T-helper 9 cell (primary cell): ENCODE data around the gene OTOS.

ENCODE experiments used
- DNase-seq: peaks from one replicate; pipeline ENCODE4 v3.0.0-alpha.2; 2020

OTOS gene

DNA sequence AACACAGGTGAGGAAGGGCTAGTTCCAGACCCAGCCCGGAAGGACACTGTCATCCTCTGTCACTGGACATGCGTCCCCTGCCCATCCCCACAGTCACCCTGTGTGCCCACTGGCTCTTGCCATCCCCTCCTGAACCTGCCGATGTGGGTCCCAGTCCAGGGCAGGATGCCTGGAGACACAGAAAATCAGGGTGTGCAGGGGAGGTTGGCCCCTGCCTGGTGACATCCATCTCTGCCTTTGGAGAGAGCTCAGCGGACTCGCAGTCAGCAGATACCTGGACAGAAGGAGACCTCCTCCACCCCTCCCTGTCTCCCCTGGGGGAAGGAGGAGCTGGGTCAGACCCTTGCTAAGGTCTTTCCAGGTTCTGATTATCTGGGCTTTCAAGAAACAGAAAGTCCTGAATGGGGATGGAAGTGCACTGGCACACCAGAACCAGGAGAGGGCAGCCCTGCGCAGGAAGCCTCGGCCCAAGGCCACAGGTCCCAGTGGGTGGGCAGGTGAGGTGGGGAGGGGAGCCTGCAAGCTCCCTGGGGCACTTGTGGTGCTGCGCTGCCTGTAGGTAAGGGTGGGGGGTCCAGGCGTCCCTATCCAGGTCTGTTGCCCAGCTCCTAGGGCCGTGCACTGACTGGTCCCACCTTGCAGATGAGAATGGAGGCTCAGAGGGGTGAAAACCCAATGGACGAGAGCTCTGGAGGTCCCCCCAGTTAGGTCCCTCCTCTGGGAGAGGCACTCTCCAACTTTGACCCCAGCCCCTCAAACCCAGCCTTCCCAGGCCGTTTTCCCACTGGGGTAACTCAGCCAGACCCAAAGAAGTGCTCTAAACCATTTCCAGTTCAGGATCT, 9.7 kb upstream of the OTOS start:
- peak; percentile 12 for DNase-seq

GRCh38 chr2:240147911-240148587, 7.6 kb upstream of the OTOS start:
- no peak for DNase-seq

DNA sequence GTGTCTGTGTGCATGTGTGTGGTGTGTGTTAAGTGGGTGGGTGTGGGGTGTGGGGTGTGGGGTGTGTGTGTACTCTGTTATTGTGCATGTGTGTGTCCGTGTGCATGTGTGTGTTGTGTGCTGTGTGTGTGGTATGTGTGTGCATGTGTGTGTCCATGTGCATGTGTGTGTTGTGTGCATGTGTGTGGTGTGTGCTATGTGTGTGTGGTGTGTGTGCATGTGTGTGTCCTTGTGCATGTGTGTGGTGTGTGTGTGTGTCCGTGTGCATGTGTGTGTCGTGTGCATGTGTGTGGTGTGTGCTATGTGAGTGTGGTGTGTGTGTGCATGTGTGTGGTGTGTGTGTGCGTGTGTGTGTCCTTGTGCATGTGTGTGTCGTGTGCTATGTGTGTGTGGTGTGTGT, 6.9 kb upstream of the OTOS start:
- no peak for DNase-seq

- no peak for DNase-seq
Observed at GRCh38 chr2:240146627-240147278, 6.3 kb upstream of the OTOS start.

- DNase-seq = no peak
Observed at GRCh38 chr2:240146141-240146561, 5.7 kb upstream of the OTOS start.

DNA sequence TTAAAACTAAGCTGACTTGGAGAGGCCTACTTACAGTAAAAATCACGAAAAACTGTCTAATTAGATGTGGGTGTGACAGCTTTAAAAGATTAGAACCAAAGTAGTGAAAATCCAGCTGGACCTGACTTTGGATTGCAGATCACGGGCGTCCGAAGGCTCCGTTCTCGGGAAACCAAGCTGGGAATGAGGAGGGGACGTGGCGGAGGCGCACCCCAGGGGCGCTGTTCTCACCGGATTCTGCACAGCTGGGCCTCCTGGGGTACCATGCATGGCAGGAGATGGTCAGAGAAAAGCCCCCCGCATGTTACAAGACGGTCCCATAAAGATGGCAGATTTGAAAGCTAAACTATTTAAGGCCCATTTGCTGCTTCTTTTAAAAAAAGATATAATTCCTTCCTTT, 5.0 kb upstream of the OTOS start:
- DNase-seq = no peak

DNA sequence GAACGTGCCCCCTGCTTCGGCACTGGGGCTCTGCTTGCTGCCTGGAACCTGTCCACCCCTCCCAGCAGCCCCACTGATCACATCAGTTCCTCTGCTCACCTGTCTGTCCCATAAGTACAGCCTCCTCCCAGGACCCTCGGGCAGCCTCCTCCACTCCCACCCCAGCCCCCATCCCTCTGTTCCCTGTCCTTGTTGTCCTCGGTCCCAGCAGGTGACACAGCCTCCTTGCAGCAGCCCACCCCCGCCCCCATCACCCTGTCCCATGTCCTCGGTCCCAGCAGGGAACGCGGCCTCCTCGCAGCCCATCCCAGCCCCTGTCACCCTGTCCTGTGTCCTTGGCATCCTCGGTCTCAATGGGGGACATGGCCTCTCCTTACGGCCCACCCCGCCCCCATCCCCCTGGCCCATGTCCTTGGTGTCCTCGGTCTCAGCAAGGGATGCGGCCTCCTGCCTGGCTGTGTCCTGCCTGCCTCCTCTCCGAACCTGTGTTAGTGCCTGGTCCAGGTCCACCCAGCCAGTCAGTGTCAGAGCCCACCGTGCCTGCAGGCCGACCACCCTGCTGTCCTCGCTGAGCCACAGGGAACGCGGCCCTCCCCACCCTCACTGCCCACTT, 4.3 kb upstream of the OTOS start:
- DNase-seq = no peak

DNA sequence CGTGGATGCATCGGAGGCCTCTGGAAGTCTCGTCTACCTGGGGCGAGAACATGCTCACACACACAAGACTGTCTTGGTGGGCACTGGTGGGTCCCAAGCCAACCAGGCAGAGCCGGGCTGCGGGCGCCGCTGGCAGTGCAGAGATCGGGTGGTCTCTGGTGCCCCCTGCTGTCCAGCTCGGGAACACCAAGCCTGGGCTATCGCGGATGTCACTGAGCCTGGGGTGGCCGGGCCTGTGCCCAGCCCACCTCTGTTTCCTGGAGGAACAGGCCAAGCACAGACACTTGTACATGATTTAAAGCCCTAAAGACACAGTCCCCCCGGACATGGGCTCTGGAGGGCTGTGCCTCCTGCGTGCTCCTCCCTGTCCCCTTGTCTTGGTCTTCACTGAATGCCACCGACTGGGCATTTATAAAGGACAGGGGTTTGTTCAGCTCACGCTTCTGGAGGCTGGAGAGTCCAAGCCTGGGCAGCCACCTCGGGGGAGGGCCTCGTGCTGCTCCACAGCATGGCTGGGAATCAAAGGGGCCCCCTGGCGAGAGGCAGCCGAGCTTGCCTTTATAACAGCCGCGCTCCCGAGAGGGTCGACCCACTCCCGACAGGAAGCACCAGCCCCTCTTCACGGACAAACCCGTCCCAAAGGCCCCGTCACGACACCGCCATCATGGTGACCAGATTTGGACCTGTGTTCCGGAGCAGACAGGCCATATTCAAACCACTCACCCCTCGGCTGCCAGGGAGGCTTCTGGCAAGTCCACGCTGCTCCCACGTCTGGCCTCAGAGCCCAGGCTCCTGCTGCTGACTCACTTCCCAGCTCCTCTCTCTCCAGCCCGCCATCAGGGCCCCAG, 3.6 kb upstream of the OTOS start:
- peak; percentile 82 for DNase-seq

- no peak for DNase-seq
Observed at GRCh38 chr2:240143276-240143675, 2.8 kb upstream of the OTOS start.

GRCh38 chr2:240142859-240143258, 2.4 kb upstream of the OTOS start:
- no peak for DNase-seq

DNA sequence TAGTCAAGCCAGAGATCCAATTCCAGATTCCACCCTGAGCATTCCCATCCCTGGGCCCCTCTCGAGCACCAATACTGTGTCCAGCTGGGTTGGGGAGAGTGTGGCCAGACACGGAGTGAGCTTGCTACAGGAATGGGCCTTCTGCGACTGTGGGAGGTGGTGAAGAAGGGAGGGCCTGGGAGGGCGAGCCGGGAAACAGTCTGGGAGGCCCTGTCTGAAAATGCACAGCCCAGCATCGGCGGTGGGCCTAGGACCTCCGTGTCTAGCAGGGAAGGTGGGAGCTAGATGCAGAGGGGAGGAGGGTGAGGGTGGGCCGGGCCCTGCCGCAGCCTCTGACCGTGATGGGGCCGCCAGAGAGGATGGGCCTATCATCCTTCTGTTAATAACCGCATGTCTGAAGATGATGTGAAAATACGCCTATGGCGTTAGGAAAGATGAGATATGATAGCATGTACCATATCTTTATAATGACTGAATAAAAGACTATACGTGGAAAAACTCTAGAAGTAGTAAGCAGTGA, 1.9 kb upstream of the OTOS start:
- DNase-seq = no peak

GRCh38 chr2:240141736-240142135, 1.3 kb upstream of the OTOS start:
- no peak for DNase-seq

DNA sequence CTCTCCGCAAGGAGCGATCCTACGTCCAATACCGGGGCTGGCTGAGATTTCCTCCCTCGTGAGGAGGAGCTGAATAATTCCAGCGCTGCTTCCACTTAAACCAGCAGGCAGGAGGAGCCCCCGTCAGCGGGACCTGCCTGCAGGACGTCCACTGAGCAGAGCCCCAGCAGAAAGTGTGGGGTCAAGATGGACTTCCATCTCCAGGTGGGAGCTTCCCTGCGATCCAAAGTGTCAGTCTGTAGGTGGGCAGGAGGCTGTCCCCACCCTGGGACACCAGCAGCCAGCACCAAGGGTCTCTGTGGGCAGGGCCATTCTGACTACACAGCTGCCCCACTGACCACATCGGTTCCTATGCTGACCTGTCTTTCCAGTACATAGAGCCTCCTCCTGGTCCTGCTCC, 462 bp upstream of the OTOS start:
- no peak for DNase-seq

GRCh38 chr2:240139666-240140393, 628 bp downstream of the OTOS start:
- no peak for DNase-seq

DNA sequence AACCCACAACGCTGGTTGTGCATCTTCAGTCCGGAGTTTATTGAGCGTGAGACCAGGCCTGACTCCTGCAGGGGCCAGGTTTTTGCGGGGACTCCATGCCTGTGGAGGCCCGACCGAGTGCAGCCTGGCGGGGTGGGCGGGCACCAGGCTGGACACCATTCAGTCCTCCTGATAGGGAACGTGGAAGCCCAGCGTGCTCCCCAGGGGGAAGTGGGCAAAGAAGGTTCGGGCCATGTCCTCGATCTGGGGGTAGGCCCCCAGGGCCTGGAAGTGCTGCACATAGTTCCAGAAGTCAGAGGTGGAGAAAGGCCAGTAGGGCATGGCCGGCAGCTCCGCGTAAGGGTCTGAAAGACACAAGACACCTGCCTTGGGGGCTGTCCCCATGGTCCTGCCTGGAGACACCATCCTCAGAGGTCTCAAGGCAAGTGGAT, 1.4 kb downstream of the OTOS start:
- DNase-seq = no peak

DNA sequence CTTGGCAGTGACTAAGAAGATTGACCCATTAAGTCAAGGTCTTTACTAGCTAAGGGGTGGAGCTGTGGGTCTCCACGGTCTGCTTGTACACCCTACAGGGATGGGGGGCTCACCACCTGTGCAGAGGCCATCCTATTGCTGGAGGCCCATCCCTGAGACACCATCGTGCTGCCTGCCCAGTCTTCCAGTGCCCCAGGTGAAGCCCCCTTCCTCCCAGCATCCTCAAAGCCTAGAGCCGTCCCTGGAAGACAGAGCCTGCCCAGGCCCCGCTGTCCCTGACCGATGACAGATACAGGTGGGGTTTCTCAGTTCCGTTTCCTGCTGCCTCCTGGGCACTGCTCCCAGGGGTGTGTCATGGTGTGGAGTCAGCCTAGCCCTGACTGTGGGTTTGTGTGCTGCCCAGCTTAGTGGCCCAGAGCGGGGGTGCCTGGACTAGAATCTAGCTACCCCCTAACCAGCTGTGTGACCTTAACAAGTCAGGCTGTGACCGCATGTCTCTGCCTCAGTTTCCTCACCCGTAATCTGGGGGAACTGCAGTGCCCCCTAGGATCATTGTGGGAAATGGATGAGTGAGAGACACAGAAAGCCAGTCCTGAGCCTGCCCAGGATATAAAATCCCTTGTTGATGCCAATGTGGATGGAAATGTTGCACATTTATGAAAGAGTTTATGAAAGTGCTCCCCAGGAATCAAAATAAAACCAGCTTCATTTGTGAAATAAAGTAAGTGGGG, 2.0 kb downstream of the OTOS start:
- DNase-seq = no peak

DNA sequence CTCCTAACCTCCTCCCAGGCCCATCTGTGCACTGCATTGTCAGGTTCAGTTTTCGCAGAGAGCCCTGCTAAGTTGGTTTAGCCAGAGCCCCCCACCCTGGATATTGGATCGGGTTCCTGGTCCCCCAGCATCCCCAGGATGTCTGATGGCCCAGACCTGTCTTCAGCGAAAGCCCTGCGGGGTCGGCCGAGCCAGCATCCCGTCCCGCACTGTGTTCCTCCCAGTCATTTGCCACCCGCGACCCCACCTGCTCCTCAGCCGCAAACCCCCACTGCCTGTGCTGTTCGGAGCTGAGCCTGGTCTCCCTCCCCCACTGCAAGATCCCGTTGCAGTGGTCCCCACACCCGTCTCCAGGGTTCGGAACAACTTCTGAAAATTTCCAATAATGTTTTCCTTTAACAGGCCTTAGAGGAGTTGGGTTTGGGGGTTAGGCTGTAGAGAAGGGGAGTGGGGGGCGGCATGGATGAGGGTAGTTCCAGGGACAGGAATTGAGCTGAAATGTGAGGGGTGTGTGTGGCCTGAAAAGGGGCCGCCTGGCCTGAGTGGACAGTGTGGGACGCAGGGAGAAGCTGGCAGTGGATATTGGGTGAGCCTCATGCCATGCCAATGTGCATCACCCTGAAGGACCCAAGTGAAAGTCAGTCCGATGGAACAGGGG, 2.7 kb downstream of the OTOS start:
- DNase-seq = no peak

DNA sequence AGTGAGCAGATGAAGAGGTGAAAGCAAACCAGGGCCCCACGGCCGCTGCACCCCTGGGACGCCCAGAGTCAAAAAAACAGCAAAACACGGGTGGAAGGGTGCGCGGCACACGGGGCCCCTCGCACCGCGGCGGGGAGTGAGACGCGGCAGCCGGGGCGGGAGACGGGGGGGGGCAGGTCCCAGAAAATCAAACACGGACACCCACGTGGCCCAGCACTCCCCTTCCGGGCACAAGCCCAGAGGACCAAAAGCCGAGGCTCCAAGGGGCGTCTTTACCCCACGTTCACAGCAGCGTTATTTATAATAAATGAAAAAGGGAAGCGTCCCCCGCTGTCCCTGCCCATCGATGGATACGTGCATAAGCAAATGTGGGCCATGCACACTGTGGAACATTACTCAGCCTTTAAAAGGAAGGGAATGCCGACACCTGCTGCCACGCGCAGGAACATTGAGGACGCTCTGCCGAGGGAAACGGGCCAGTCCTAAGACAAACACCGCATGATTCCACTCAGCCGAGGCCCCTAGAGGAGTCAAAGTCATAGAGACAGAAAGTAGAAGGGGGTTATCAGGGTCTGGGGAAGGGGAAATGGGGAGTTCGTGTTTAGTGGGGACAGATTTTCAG, 3.7 kb downstream of the OTOS start:
- DNase-seq = no peak

- DNase-seq = peak; percentile 82
Observed at GRCh38 chr2:240136013-240136670, 4.3 kb downstream of the OTOS start, which contains the start of gene COPS9. TSS of gene COPS9 (minus strand) at chr2:240136305. CDS start at chr2:240136284, 21 bp downstream.
